HG02943 (cell line): ENCODE data around the gene ACBD4.

Source experiments
- ATAC-seq: cut with Tn5 transposase; IDR thresholded peaks from one replicate; pipeline ENCODE4 v1.9.1; 2021; ENCODE audit warnings: mild to moderate bottlenecking, low read depth, moderate library complexity; ENCODE audit not compliant: unreplicated experiment

ACBD4 gene

DNA sequence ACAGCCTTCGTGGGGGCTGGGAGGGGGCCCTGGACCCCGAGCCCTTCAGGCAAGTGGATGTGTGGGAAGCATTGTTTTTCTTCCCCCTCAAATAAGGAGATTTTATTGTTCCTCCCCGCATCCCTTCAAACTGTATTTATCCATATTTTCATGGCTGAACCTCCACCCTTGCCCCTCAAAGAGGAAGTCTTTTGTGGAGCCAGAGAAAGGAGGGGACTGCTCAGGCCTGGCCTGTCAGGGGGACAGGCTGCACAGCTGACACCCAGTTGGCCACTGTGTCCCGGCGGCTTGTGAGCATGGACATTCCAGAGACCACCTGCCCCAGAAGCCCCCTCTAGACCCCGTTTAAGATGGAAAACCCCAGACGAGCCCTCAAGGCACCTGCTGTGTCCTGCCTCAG is 42.1 kb downstream of the ACBD4 start:
- ATAC-seq, result no peak

DNA sequence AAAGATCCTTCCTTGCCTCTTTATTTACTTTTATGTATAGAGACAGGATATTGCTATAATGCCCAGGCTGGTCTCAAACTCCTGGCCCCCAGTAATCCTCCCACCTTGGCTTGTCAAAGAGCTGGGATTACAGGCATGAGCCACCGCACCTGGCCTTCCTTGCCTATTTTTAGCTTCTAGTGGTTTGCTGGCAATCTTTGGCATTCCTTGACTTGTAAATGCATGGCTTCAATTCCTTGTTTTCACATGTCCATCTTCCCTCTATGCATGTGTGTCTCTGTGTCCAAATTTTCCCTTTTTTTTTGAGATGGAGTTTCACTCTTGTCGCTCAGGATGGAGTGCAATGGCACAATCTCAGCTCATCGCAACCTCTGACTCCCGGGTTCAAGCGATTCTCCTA is 48.7 kb downstream of the ACBD4 start:
- no peak for ATAC-seq

GRCh38 chr17:45186801-45187354 is 51.4 kb downstream of the ACBD4 start:
- ATAC-seq, result no peak

GRCh38 chr17:45189009-45189408 is 53.5 kb downstream of the ACBD4 start:
- ATAC-seq, result no peak

- ATAC-seq, result no peak
Measured at GRCh38 chr17:45190503-45191255, 55.2 kb downstream of the ACBD4 start.
